GM18508 (cell line): ENCODE results near the gene TSPAN9.

ENCODE experiments used
- ATAC-seq: cut with Tn5 transposase; IDR thresholded peaks from one replicate; pipeline ENCODE4 v1.9.1; 2021; ENCODE audit warnings: moderate number of reproducible peaks; ENCODE audit not compliant: insufficient read depth, unreplicated experiment

Gene TSPAN9

GRCh38 chr12:3259973-3260372 is 182.8 kb downstream of the TSPAN9 start:
- no peak for ATAC-seq

- ATAC-seq: no peak
These were observed 184.7 kb downstream of the TSPAN9 start for GRCh38 chr12:3261782-3262359.

GRCh38 chr12:3262470-3262869 is 185.3 kb downstream of the TSPAN9 start:
- no peak for ATAC-seq

- ATAC-seq: no peak
These were observed 186.1 kb downstream of the TSPAN9 start for GRCh38 chr12:3263282-3263681.

- ATAC-seq: no peak
These were observed 187.1 kb downstream of the TSPAN9 start for GRCh38 chr12:3263939-3264922.

- no peak for ATAC-seq
These were observed 188.2 kb downstream of the TSPAN9 start for GRCh38 chr12:3265406-3265805.

GRCh38 chr12:3266638-3267037 is 189.5 kb downstream of the TSPAN9 start:
- no peak for ATAC-seq

- ATAC-seq: no peak
These were observed 190.5 kb downstream of the TSPAN9 start for GRCh38 chr12:3267690-3268089.

- ATAC-seq: no peak
These were observed 192.4 kb downstream of the TSPAN9 start for GRCh38 chr12:3269594-3269993.

- no peak for ATAC-seq
These were observed 194.0 kb downstream of the TSPAN9 start for GRCh38 chr12:3271146-3271545.

GRCh38 chr12:3271639-3272038 is 194.5 kb downstream of the TSPAN9 start:
- ATAC-seq: no peak

- no peak for ATAC-seq
These were observed 195.8 kb downstream of the TSPAN9 start for GRCh38 chr12:3272958-3273357.

- no peak for ATAC-seq
These were observed 196.3 kb downstream of the TSPAN9 start for GRCh38 chr12:3273409-3273853.

GRCh38 chr12:3274664-3275063 is 197.5 kb downstream of the TSPAN9 start:
- ATAC-seq: no peak

- ATAC-seq: no peak
These were observed 198.2 kb downstream of the TSPAN9 start for GRCh38 chr12:3275171-3276041.

GRCh38 chr12:3276226-3276625 is 199.0 kb downstream of the TSPAN9 start:
- ATAC-seq: no peak

GRCh38 chr12:3277306-3277943 is 200.2 kb downstream of the TSPAN9 start:
- ATAC-seq: no peak

GRCh38 chr12:3278681-3279414 is 201.7 kb downstream of the TSPAN9 start:
- no peak for ATAC-seq

GRCh38 chr12:3279415-3279780 is 202.2 kb downstream of the TSPAN9 start:
- ATAC-seq: no peak

GRCh38 chr12:3279832-3280231 is 202.7 kb downstream of the TSPAN9 start:
- ATAC-seq: no peak
